ENCODE measurements around the gene SH3TC1.

Gene SH3TC1

DNA sequence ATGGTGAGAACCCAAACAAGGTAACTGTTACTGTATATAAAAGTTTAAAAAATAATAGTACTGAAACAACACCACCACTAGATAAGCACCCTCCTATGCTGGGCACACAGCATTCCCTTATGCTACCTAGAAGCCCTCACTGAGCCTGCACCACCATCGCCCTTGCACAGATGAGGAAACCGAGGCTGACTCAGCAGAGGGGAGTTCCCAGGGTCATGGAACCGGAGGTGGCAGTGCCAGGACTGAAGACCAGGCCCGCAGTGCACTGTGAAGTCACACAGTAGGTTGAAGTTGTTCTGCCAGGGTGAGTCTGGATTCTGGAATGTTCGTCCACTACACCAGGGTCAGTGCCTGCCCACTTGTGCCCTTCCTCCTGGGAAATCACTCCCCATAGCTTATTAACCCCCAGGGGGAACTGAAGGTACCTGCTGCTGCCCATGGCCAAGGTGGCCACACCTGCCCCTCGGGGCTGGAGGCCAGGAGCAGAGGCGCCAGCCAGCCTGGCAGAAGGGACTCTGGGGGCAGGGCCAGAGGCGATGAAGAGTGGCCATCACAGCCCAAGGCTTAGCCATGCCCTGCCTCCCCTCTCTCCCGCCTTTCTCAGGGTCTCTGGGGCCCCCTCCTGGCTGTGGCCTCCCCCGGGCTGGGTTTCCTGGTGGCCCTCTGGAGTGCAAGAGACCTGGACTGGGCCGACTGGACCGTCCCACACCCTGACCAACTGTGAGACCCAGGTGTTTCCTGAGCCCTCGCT lies 25.4 kb upstream of the SH3TC1 start:
- TF ChIP-seq CTCF (IDR thresholded peaks at IDR 0.05): no peak
- peak; percentile 30 for DNase-seq
- Mint-ChIP-seq H3K27me3 (ENCODE audit: low read depth, poor library complexity) (peaks cover 27% of the 10 kb centered on the region), H3K27ac (no peak overlapping the region), H3K4me1 (peaks cover 28% of the 10 kb centered on the region), H3K36me3 (ENCODE audit: low read depth) (no peaks in the 10 kb centered on the region), H3K4me3 (no peak overlapping the region), H3K9me3 (peaks cover 5% of the 10 kb centered on the region)

DNA sequence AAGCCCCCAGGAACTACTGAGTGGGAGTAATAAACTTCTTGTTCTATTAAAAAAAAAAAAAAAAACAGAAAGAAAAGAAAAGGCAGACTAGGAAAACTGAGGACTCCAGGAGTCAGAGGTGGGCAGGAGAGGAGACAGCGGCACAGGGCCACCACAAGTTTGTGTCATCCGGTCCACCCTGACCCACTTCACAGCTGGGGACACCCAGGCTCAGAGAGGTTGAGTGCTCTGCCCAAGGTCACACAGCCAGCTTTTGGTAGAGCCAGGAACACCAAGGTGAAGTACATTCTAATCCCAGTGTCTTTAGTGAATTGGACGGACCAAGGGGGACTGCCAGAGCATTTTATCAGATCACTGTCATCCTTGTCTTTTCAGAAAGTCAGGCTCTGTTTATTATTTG lies 24.1 kb upstream of the SH3TC1 start:
- DNase-seq: no peak
- Mint-ChIP-seq H3K9me3 (no peaks in the 10 kb centered on the region), H3K36me3 (ENCODE audit: low read depth) (no peaks in the 10 kb centered on the region), H3K27ac (no peak overlapping the region), H3K27me3 (ENCODE audit: low read depth, poor library complexity) (peaks cover 24% of the 10 kb centered on the region), H3K4me3 (no peak overlapping the region), H3K4me1 (peaks cover 24% of the 10 kb centered on the region)
- no peak for TF ChIP-seq CTCF (IDR thresholded peaks at IDR 0.05)

DNA sequence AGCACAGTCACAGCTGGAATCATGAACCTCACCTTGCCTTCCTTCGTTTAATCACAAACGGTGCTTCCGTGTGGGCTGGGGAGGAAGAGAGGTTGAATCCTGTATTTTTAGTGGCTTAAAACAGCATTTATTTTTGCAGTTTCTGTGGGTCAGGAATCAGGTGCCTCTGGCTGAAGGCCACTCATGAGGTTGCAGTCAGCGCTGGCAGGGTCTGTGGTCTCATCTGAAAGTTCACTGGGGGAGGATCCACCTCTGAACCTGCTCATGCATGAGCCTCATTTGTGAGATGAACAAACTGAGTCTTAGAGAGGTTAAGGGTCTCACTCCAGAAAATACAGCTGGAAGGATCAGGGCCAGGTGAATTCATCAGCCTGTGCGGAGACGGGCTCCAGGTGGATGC lies 23.4 kb upstream of the SH3TC1 start:
- no peak for TF ChIP-seq CTCF (IDR thresholded peaks at IDR 0.05)
- H3K27me3 Mint-ChIP-seq (ENCODE audit: low read depth, poor library complexity): peaks cover 21% of the 10 kb centered on the region
- DNase-seq: no peak
- no peak overlapping the region for H3K27ac Mint-ChIP-seq
- no peaks in the 10 kb centered on the region for H3K36me3 Mint-ChIP-seq (ENCODE audit: low read depth)
- peaks cover 24% of the 10 kb centered on the region for H3K4me1 Mint-ChIP-seq
- H3K9me3 Mint-ChIP-seq: no peaks in the 10 kb centered on the region
- H3K4me3 Mint-ChIP-seq: no peak overlapping the region

DNA sequence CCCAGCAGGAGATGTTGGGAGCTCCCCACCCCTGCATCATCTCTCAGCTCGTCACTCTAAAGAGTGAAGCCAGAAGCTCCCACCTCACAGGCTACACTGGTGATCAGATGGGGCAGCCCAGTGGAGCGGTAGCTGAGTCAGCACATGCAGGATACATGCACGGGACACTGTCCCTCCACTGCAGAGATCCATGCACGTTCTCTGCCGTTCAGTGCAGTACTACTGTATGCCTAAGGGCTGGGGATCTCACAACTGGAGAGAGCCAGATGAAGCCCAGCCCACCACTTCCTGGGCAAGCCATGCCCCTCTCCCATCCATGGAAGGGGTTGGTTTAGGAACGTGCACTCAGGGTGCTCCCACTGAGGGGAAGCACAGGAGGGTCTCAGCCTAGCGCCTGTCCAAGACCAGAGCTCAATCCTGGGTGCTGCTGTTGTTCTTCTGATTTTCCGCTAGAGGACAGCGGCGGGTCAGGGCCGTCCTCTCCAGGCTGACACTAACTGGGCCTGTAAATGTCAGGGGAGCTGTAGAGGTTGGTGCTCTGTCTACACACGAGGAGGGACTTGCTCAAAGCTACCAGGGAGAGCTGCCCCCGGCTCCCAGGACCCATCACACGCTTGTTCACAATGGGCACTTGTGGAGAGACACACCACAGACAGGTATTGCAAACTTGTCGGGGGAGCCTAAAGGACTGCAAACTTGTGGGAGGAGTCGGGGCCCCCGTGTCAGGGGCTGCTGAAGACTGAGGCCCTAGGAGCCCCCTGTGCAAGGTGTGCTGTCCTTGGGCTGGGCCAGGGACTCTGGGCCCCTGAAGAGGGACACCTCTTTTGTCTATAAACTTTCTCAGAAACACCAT lies 22.3 kb upstream of the SH3TC1 start:
- Mint-ChIP-seq H3K4me1 (peaks cover 24% of the 10 kb centered on the region), H3K9me3 (no peaks in the 10 kb centered on the region), H3K4me3 (peak overlapping the region; percentile 11), H3K27ac (peak overlapping the region; percentile 71), H3K36me3 (ENCODE audit: low read depth) (no peaks in the 10 kb centered on the region), H3K27me3 (ENCODE audit: low read depth, poor library complexity) (peaks cover 15% of the 10 kb centered on the region)
- peak; percentile 66 for DNase-seq
- TF ChIP-seq CTCF (IDR thresholded peaks at IDR 0.05): peak; percentile 79

DNA sequence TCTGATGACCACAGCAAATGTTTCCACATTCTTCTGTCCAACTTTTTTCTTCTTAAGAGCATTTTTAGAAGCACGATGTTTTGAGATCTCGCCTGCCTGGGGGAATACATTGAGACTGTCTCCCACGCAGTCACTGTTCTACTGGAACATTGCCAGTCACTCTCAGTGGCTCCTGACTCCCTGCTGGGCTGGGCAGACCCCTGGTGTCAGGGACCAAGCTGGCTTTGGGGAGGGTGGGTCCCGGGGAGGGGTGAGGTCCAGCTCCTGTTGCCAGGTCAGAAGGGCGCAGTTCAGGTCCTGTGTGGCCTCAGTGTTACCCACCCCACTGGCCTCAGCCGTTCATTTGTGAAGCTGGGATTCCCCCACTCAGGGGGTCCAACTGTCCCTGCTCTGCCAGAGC lies 21.5 kb upstream of the SH3TC1 start:
- no peak for DNase-seq
- Mint-ChIP-seq H3K27me3 (ENCODE audit: low read depth, poor library complexity) (peaks cover 10% of the 10 kb centered on the region), H3K4me3 (no peak overlapping the region), H3K27ac (no peak overlapping the region), H3K4me1 (peaks cover 21% of the 10 kb centered on the region), H3K36me3 (ENCODE audit: low read depth) (no peaks in the 10 kb centered on the region), H3K9me3 (no peaks in the 10 kb centered on the region)
- no peak for TF ChIP-seq CTCF (IDR thresholded peaks at IDR 0.05)

Measured in nephron progenitor cell (in vitro differentiated cells).